Measurements from ENCODE around the gene FAM228B.
"Not testable (repeated sequence)": the region's sequence is repeated elsewhere in the genome, so short reads cannot be mapped to it uniquely, and the experiment has no call there.

Gene FAM228B

GRCh38 chr2:24104110-24104650, 19.1 kb upstream of the FAM228B start:
- H3K4me3 ChIP-seq (ENCODE audit: low read depth, low read length) = no peak overlapping the region
- TF ChIP-seq, protein P1, sequence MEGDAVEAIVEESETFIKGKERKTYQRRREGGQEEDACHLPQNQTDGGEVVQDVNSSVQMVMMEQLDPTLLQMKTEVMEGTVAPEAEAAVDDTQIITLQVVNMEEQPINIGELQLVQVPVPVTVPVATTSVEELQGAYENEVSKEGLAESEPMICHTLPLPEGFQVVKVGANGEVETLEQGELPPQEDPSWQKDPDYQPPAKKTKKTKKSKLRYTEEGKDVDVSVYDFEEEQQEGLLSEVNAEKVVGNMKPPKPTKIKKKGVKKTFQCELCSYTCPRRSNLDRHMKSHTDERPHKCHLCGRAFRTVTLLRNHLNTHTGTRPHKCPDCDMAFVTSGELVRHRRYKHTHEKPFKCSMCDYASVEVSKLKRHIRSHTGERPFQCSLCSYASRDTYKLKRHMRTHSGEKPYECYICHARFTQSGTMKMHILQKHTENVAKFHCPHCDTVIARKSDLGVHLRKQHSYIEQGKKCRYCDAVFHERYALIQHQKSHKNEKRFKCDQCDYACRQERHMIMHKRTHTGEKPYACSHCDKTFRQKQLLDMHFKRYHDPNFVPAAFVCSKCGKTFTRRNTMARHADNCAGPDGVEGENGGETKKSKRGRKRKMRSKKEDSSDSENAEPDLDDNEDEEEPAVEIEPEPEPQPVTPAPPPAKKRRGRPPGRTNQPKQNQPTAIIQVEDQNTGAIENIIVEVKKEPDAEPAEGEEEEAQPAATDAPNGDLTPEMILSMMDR (IDR thresholded peaks at IDR 0.05; ENCODE audit: insufficient read depth, low read depth, low read length, missing control alignments) = no peak
- no peak for DNase-seq (ENCODE audit: low read depth)

GRCh38 chr2:24104906-24105305, 18.4 kb upstream of the FAM228B start:
- no peak for DNase-seq (ENCODE audit: low read depth)
- no peak overlapping the region for H3K4me3 ChIP-seq (ENCODE audit: low read depth, low read length)
- TF ChIP-seq, protein P1 (IDR thresholded peaks at IDR 0.05; ENCODE audit: insufficient read depth, low read depth, low read length, missing control alignments) = no peak

DNA sequence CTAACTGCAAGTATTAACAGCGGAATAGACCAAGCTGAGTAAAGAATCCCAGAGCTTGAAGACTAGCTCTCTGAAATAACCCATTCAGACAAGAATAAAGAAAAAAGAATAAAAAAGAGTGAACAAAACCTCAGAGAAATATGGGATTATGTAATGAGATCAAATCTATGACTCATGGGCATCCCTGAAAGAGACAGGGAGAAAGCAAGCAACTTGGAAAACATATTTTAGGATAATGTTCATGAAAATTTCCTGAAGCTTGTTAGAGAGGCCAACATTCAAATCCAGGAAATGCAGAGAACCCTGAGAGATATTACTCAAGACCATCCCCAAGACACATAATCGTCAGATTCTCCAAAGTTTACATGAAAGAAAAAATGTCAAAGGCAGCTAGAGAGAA, 17.5 kb upstream of the FAM228B start:
- no peak overlapping the region for H3K4me3 ChIP-seq (ENCODE audit: low read depth, low read length)
- DNase-seq (ENCODE audit: low read depth) = no peak
- TF ChIP-seq, protein P1 (IDR thresholded peaks at IDR 0.05; ENCODE audit: insufficient read depth, low read depth, low read length, missing control alignments) = no peak

GRCh38 chr2:24106786-24107185, 16.5 kb upstream of the FAM228B start:
- DNase-seq (ENCODE audit: low read depth) = no peak
- TF ChIP-seq, protein P1 (IDR thresholded peaks at IDR 0.05; ENCODE audit: insufficient read depth, low read depth, low read length, missing control alignments) = no peak
- H3K4me3 ChIP-seq (ENCODE audit: low read depth, low read length) = no peak overlapping the region

DNA sequence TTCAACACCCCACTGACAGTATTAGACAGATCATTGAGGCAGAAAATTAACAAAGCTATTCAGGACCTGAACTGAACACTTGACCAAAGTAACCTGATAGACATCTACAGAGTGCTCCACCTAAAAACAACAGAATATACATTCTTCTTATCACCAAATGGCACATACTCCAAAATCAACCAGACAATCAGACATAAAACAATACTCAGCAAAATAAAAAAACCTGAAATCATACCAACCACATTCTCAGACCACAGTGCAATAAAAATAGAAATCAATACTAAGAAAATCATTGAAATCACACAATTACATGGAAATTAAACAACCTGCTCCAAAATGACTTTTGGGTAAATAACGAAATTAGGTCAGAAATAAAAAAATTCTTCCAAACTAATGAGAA, 15.9 kb upstream of the FAM228B start:
- TF ChIP-seq, protein P1 (IDR thresholded peaks at IDR 0.05; ENCODE audit: insufficient read depth, low read depth, low read length, missing control alignments) = no peak
- H3K4me3 ChIP-seq (ENCODE audit: low read depth, low read length) = no peak overlapping the region
- DNase-seq (ENCODE audit: low read depth) = no peak

DNA sequence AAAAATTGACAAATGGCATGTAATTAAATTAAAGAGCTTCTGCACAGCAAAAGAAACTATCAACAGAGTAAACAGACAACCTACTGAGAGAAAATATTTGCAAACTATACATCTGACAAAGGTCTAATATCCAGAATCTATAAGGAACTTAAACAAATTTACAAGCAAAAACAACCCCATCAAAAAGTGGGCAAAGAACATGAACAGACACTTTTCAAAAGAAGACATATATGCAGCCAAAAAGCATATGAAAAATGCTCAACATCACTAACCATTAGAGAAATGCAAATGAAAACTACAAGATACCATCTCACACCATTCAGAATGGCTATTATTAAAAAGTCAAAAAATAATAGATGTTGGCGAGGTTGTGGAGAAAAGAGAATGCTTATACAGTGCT, 13.8 kb upstream of the FAM228B start:
- not testable (repeated sequence) for H3K4me3 ChIP-seq (ENCODE audit: low read depth, low read length); DNase-seq (ENCODE audit: low read depth)

GRCh38 chr2:24110660-24111303, 12.5 kb upstream of the FAM228B start:
- DNase-seq (ENCODE audit: low read depth) = no peak
- no peak overlapping the region for H3K4me3 ChIP-seq (ENCODE audit: low read depth, low read length)
- TF ChIP-seq, protein P1 (IDR thresholded peaks at IDR 0.05; ENCODE audit: insufficient read depth, low read depth, low read length, missing control alignments) = no peak
